H1 (cell line): ENCODE results near the gene PDE4B. TPM values are rescaled to one million over a fixed set of nuclear protein-coding genes. Genes with fewer than 3 reads are reported as not detected.

Experiments
- CTCF ChIA-PET: fragments of 300-600 bp; sonication (Branson Sonifier 250); formaldehyde crosslinking; loops from one replicate; lab custom pipeline; 2021; ENCODE audit not compliant: partially characterized antibody; lab: Charles Lee
- POLR2A ChIA-PET: fragments of 300-600 bp; sonication (Branson Sonifier 250); formaldehyde crosslinking; loops from one replicate; lab custom pipeline; 2021; ENCODE audit warnings: inconsistent platforms; ENCODE audit not compliant: partially characterized antibody; lab: Charles Lee
- DNase-seq, 2 experiments: peaks; one replicate each; pipeline versions ENCODE4 v3.0.0 to v3.0.0-alpha.2; 2010 to 2022; ENCODE audit warnings: low spot score in 2 of 2, low read depth in 1 of 2, mixed read lengths in 1 of 2
- FAIRE-seq: peaks from 2 replicates; lab custom pipeline; 2011; peaks lifted over from hg19 to GRCh38; lab: Jason Lieb, UNC
- H2AFZ ChIP-seq: 2 replicates; pipeline ENCODE4 v1.8.1; 2012; ENCODE audit warnings: low read length, inconsistent platforms
- H2AK5ac ChIP-seq: 2 replicates; pipeline ENCODE4 v1.6.1; 2013; ENCODE audit warnings: low read depth, low read length
- H2BK120ac ChIP-seq: replicated peaks from 2 replicates; pipeline ENCODE3; 2013; ENCODE audit warnings: low read depth, low read length, inconsistent platforms
- H2BK12ac ChIP-seq: 2 replicates; pipeline ENCODE4 v1.6.1; 2013; ENCODE audit warnings: low read depth, low read length
- H2BK15ac ChIP-seq: 2 replicates; pipeline ENCODE4 v1.6.1; 2013; ENCODE audit warnings: low read length
- H2BK20ac ChIP-seq: 2 replicates; pipeline ENCODE4 v1.6.1; 2013; ENCODE audit warnings: low read length
- H2BK5ac ChIP-seq: 2 replicates; pipeline ENCODE4 v1.6.1; 2013; ENCODE audit warnings: low read depth, low read length
- H3K14ac ChIP-seq: 2 replicates; pipeline ENCODE4 v1.6.1; 2013; ENCODE audit warnings: inconsistent platforms; ENCODE audit not compliant: insufficient read length
- H3K18ac ChIP-seq: 2 replicates; pipeline ENCODE4 v1.6.1; 2013; ENCODE audit warnings: low read length; ENCODE audit errors: extremely low read depth
- H3K23ac ChIP-seq: 2 replicates; pipeline ENCODE4 v1.6.1; 2013; ENCODE audit warnings: inconsistent platforms; ENCODE audit not compliant: insufficient read length
- H3K23me2 ChIP-seq: 2 replicates; pipeline ENCODE4 v1.6.1; 2013; ENCODE audit warnings: low read depth, low read length
- H3K27ac ChIP-seq: 2 replicates; pipeline ENCODE4 v1.6.1; 2011; ENCODE audit warnings: low read depth, low read length, inconsistent platforms
- H3K27me3 ChIP-seq, 4 experiments: replicated peaks in 1 of 4; 1 replicate in 1 of 4; 2 replicates in 3 of 4; pipeline versions ENCODE4 v1.6.1 to v1.8.1; 2011 to 2013; ENCODE audit warnings: low read length in 3 of 4, mild to moderate bottlenecking in 3 of 4, inconsistent platforms in 2 of 4, mixed read lengths in 2 of 4, moderate library complexity in 1 of 4; ENCODE audit not compliant: control insufficient read depth in 3 of 4, insufficient read depth in 3 of 4; ENCODE audit errors: extremely low read depth in 1 of 4
- H3K36me3 ChIP-seq, 4 experiments: 2 replicates each; pipeline versions ENCODE4 v1.6.1 to v1.8.1; 2011 to 2013; ENCODE audit warnings: mild to moderate bottlenecking in 4 of 4, low read length in 3 of 4, moderate library complexity in 2 of 4, control low read depth in 1 of 4, inconsistent platforms in 1 of 4; ENCODE audit not compliant: insufficient read depth in 4 of 4, control insufficient read depth in 2 of 4
- H3K4ac ChIP-seq: replicated peaks from 2 replicates; pipeline ENCODE3; 2013; ENCODE audit warnings: low read length, low read depth, mixed read lengths, inconsistent platforms; ENCODE audit not compliant: insufficient read length
- H3K4me1 ChIP-seq, 4 experiments: replicated peaks in 1 of 4; 1 replicate in 1 of 4; 2 replicates in 3 of 4; pipeline versions ENCODE4 v1.6.1 to v1.8.1; 2011 to 2013; ENCODE audit warnings: low read length in 3 of 4, inconsistent platforms in 2 of 4, mixed read lengths in 1 of 4; ENCODE audit not compliant: insufficient read depth in 4 of 4, control insufficient read depth in 3 of 4
- H3K4me2 ChIP-seq, 2 experiments: 2 replicates each; pipeline versions ENCODE4 v1.6.1 to v1.8.1; 2011 to 2013; ENCODE audit warnings: low read depth in 2 of 2, low read length in 2 of 2, control low read depth in 1 of 2, inconsistent platforms in 1 of 2, mild to moderate bottlenecking in 1 of 2; ENCODE audit not compliant: insufficient read depth in 1 of 2
- H3K4me3 ChIP-seq, 4 experiments: fragments of 200-600, 300-600 bp in 1 of 4; sonication (generic), shearing (Covaris generic), sonication (Bioruptor Twin) in 1 of 4; 2 replicates each; pipeline versions ENCODE4 v1.5.1 to v1.8.1; 2011 to 2016; ENCODE audit warnings: low read length in 4 of 4, low read depth in 3 of 4, control low read depth in 2 of 4, inconsistent platforms in 2 of 4, mild to moderate bottlenecking in 2 of 4, mixed read lengths in 1 of 4, moderate library complexity in 1 of 4; ENCODE audit not compliant: insufficient read depth in 2 of 4; ENCODE audit errors: extremely low read depth in 1 of 4
- H3K56ac ChIP-seq: replicated peaks from 2 replicates; pipeline ENCODE3; 2013; ENCODE audit warnings: low read depth, mild to moderate bottlenecking, mixed read lengths, low read length, inconsistent platforms; ENCODE audit not compliant: insufficient read length
- H3K79me1 ChIP-seq: 2 replicates; pipeline ENCODE4 v1.6.1; 2013; ENCODE audit warnings: low read depth, low read length, control low read depth
- H3K79me2 ChIP-seq, 2 experiments: 2 replicates each; pipeline versions ENCODE4 v1.6.1 to v1.8.1; 2012 to 2013; ENCODE audit warnings: low read length in 2 of 2, mild to moderate bottlenecking in 2 of 2, inconsistent platforms in 1 of 2; ENCODE audit not compliant: insufficient read depth in 2 of 2, control insufficient read depth in 1 of 2
- H3K9ac ChIP-seq, 4 experiments: replicated peaks in 1 of 4; 1 replicate in 1 of 4; 2 replicates in 3 of 4; pipeline versions ENCODE4 v1.6.1 to v1.8.1; 2011 to 2013; ENCODE audit warnings: low read depth in 3 of 4, low read length in 3 of 4, control low read depth in 2 of 4, mild to moderate bottlenecking in 2 of 4, moderate library complexity in 2 of 4, inconsistent platforms in 1 of 4; ENCODE audit errors: extremely low read depth in 1 of 4
- H3K9me3 ChIP-seq, 2 experiments: 2 replicates each; pipeline versions ENCODE4 v1.6.1 to v1.8.1; 2012 to 2013; ENCODE audit warnings: mild to moderate bottlenecking in 2 of 2, moderate library complexity in 2 of 2, control low read depth in 1 of 2, inconsistent platforms in 1 of 2, low read depth in 1 of 2, low read length in 1 of 2, mixed read lengths in 1 of 2; ENCODE audit not compliant: insufficient read depth in 2 of 2
- H4K20me1 ChIP-seq, 2 experiments: replicated peaks in 1 of 2; 2 replicates each; pipeline versions ENCODE3 to v1.8.1; 2011 to 2013; ENCODE audit warnings: inconsistent platforms in 2 of 2, low read length in 2 of 2, mild to moderate bottlenecking in 1 of 2; ENCODE audit not compliant: insufficient read depth in 2 of 2, control insufficient read depth in 1 of 2
- H4K5ac ChIP-seq: 2 replicates; pipeline ENCODE4 v1.6.1; 2013; ENCODE audit warnings: low read length, low read depth, mixed read lengths, inconsistent platforms; ENCODE audit not compliant: insufficient read length
- H4K8ac ChIP-seq: 2 replicates; pipeline ENCODE4 v1.8.0; 2013; ENCODE audit warnings: mild to moderate bottlenecking, moderate library complexity, low read length, inconsistent platforms; ENCODE audit not compliant: insufficient read depth; ENCODE audit errors: extremely low read depth
- H4K91ac ChIP-seq: replicated peaks from 2 replicates; pipeline ENCODE3; 2013; ENCODE audit warnings: low read length, mixed read lengths, inconsistent platforms; ENCODE audit not compliant: insufficient read length
- CEBPB ChIP-seq: IDR thresholded peaks from 2 replicates; pipeline ENCODE4 v1.6.1; 2012; ENCODE audit warnings: low read depth, low read length
- GABPA ChIP-seq: IDR thresholded peaks from 2 replicates; pipeline ENCODE4 v1.6.1; 2011; ENCODE audit warnings: mild to moderate bottlenecking, low read length, moderate library complexity, borderline replicate concordance; ENCODE audit not compliant: insufficient read depth
- GTF2F1 ChIP-seq: IDR thresholded peaks from 2 replicates; pipeline ENCODE4 v1.6.1; 2012; ENCODE audit warnings: low read depth, low read length, improper control_type of control experiment, borderline replicate concordance
- RNF2 ChIP-seq: fragments of 200-900, 300-1000 bp; sonication (generic); IDR thresholded peaks from 2 replicates; pipeline ENCODE4 v1.7.1; 2016; ENCODE audit warnings: borderline replicate concordance, low read depth, mild to moderate bottlenecking, antibody characterized with exemption, low read length; ENCODE audit not compliant: poor library complexity, severe bottlenecking; ENCODE audit errors: missing control alignments
- SRF ChIP-seq: IDR thresholded peaks from 2 replicates; pipeline ENCODE4 v1.6.1; 2011; ENCODE audit warnings: mild to moderate bottlenecking, low read depth, low read length, moderate library complexity
- WGBS, 2 experiments: shearing (Covaris generic) in 1 of 2; methylation state at CpG; one replicate each; pipeline versions ENCODE4 v1.1.6 to v1.1.7; 2013 to 2015; ENCODE audit warnings: low lambda C conversion rate in 2 of 2, mixed read lengths in 2 of 2, inconsistent platforms in 1 of 2, low coverage in 1 of 2, missing lambda C conversion rate in 1 of 2; ENCODE audit not compliant: insufficient replicate concordance in 2 of 2, insufficient coverage in 1 of 2, insufficient read length in 1 of 2; ENCODE audit errors: extremely low coverage in 1 of 2, missing lambda C conversion rate in 1 of 2; 5-methylcytosine and 5-hydroxymethylcytosine counted together
- polyA plus RNA-seq, 7 experiments: library from polyadenylated mRNA; depleted of rRNA in 3 of 7; stranded (reverse) in 5 of 7; unstranded in 2 of 7; fragments of >200 nt in 5 of 7; fragments of 200-250 nt in 2 of 7; gene quantifications; 1 replicate in 5 of 7; 2 replicates in 1 of 7; 4 replicates in 1 of 7; pipeline versions ENCODE4 v1.2.1 to v1.2.3, GENCODE V29; 2011 to 2013; ENCODE audit warnings: missing spikeins in 2 of 7, mixed read lengths in 2 of 7
- total RNA-seq: library from RNA; stranded (reverse); fragmentation: NEBNext Ultra II Directional; extraction: Animal tissue kit (Norgen Biotek cat#: 25700); gene quantifications from 2 replicates; pipeline ENCODE4 v1.2.1, GENCODE V29; 2021

PDE4B gene
- total and polyA plus RNA-seq, 2 of the 8 experiments (the other 6 are each of a cell fraction or from before 2014, with no cell fraction given), result 5.0 to 15.1 TPM

DNA sequence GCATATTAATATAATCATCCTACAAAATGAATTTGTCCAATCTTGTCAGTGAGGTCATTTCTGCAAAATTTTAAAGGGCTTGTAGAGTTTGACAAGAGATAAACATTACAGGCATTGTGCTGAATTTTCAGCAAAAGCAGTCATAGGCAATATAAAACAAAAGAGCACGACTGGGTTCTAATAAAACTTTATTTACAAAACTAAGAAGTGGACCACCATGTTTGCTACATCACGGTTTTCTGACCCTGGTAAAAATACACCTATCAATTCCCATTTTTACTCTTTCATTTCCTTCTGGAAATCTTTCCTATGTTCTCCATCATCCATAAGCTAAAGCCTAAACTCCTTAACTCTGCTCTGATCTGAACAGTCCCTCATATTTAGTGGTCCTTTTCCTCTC lies 511.4 kb downstream of the PDE4B start:
- Histone ChIP-seq H3K27me3 (no peaks in the 10 kb centered on the region), H4K5ac (no peak overlapping the region), H4K8ac (no peak overlapping the region), H3K56ac (no peak overlapping the region), H3K27ac (no peak overlapping the region), H3K9ac (no peak overlapping the region), H2BK12ac (no peak overlapping the region), H3K9me3 (no peaks in the 10 kb centered on the region), H2BK15ac (no peak overlapping the region), H3K79me2 (no peaks in the 10 kb centered on the region), H3K23ac (no peak overlapping the region), H3K14ac (no peak overlapping the region), H3K4ac (no peak overlapping the region), H2BK20ac (no peak overlapping the region), H3K23me2 (no peaks in the 10 kb centered on the region), H4K20me1 (no peaks in the 10 kb centered on the region), H2BK120ac (no peak overlapping the region), H3K18ac (no peak overlapping the region), H2AFZ (no peak overlapping the region), H2BK5ac (no peak overlapping the region), H3K4me3 (no peak overlapping the region), H3K4me2 (no peak overlapping the region), H3K79me1 (no peaks in the 10 kb centered on the region), H4K91ac (no peak overlapping the region), H3K36me3 (no peaks in the 10 kb centered on the region), H2AK5ac (no peak overlapping the region), H3K4me1 (no peaks in the 10 kb centered on the region)
- ChIA-PET POLR2A (no interaction called here), CTCF (no interaction called here)
- TF ChIP-seq GTF2F1, result no peak
- TF ChIP-seq GABPA, result no peak
- TF ChIP-seq RNF2, result no peak
- TF ChIP-seq CEBPB, result no peak
- no peak for TF ChIP-seq SRF
- FAIRE-seq (no peak), DNase-seq (no peak)
- 83% methylated on average over 2 of the region's 2 CpGs; no CpG with 5 or more reads in 1 of the 2 experiments for WGBS, 2 experiments
